HG02852 (cell line): Measurements from ENCODE around the gene CIITA.

Experiments used
- ATAC-seq: cut with Tn5 transposase; IDR thresholded peaks from one replicate; pipeline ENCODE4 v1.9.1; 2021; ENCODE audit warnings: mild to moderate bottlenecking, moderate library complexity; ENCODE audit not compliant: unreplicated experiment

CIITA gene

DNA sequence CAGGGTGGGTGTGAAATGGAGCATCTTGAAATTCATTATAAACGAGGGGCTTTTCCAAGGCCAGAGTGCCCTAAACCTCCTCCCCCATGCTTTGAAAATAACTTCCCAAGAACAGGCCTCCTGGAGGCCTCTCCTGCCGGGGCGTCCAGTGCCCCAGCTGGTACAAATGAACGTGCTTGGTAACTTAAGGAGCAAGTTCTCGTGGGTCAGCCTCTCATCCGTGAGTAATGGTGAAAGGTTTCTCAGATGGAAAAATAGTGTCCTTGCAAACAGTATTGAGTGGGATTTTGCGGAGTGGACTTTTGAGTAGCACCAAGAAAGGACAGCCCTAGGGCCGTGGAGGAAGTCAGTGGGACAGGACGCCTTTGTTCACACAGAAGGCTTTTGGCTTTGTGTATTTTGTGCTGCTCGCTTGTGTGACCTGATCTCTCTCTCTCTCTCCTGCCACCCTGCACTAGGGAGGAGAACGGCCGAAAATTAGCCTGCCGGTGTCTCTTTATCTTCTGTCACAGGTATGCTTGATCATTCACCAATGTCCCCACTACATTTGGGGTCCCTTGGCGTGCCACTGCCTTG is 102.0 kb downstream of the CIITA start:
- no peak for ATAC-seq

DNA sequence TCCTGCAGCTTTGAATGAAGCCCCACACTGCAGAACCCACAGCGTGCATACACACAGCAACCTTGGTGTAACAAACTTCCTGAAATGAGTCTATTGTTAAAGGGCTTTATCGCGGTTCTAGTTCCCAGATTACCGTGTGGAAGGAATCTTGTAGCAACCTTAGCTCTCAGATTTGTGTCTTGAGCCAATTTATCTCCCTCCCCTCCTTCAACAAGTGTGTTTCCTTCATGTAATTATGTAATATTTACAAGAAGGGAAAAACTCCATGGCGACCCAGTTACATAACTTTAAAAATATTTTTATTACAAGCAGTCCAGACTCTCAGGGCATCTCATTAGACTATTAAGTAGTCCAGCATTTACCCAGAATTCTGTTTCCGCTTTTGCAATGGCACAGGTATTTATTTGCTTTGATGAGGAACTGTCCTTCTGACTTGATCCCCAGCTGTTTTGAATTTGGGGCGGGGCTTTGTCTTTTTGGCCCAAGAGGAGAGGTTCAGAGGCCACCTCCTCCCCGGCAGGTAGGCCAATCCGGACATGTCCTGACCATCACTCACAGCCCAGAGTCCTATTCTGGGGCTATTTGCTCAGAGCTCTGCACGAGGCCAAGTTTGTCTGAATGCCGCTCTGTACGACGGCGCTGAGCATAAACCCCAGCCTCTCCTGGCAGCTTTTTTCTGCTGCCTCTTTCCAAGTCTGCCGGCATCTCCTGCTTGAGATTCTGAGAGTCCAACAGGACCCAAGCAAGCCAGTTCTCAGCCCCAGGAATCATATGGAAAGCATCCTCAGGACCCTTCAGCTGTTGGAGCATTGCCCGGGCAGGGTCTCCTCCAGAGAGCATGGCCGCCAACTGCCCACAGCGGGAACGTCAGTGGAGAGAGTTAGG is 103.0 kb downstream of the CIITA start:
- ATAC-seq: no peak

DNA sequence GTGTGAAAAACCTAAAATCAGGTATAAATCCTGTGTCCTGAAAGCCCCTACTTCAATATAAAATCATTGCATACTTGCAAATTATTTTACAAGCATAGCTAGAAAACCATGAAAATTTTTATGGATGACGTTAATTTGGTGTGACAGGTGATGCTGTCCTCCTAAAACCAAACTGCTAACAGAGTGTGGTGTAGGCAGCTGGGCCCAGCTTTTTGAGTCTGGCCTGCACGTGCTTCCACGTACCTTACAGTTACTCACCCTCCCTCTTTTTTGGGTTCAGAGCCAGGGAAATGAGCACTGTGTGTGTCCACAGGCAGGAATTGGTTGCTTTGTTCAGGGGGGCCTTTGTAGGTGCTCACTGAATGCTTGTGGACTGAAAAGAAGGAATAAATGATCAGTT is 103.8 kb downstream of the CIITA start:
- no peak for ATAC-seq

DNA sequence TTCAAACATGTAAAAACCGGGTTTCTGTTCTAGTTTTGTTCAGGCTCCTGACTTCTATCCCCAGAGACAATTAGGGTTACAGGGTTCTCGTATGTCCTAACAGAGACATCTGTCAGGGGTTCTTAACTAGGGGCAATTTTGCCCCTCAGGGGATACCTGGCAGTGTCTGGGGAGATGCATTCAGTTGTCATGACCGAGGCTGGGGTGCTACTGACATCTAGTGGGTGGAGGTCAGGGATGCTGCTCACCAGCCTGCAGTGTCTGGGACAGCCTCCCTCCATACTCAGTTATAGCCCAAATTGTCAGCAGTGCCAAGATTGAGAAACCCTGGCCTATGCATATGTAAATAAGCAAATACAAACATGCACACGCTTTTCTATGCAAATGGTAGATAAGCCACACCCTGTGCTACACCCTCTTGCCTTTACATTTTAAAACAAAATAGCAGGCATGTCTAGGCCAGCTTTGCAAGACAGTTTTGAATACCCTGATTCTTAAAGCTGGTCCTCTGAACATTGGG is 104.8 kb downstream of the CIITA start:
- peak; percentile 57 for ATAC-seq

DNA sequence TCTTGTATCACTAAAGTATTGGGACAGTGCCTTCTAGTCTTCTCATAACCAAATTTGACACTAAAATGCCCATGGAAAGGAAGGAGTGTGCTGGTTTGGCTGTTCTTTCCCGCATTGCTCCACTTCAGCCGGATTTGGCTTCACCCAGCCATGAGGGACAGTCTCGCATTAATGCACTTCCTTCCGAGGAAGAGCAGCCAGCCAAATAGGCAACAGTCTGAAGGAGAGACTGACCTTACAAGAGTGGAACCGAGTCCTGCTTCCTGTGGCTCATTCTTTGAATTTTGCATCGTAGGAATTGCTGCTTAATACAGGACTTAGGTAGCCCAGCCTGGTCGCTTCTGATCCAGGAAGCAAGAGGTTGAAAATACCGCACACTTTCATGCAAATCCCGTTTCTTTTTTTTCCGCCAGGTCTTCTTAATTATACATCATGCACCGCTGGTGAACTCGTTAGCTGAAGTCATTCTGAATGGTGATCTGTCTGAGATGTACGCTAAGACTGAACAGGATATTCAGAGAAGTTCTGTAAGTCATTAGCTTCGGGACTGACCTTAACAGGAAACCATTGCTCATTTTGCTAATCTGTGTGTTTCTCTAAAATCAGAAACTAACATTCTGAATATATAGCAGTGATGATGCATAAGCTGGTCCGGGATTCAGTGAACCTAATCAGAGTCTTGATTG is 105.6 kb downstream of the CIITA start:
- no peak for ATAC-seq

DNA sequence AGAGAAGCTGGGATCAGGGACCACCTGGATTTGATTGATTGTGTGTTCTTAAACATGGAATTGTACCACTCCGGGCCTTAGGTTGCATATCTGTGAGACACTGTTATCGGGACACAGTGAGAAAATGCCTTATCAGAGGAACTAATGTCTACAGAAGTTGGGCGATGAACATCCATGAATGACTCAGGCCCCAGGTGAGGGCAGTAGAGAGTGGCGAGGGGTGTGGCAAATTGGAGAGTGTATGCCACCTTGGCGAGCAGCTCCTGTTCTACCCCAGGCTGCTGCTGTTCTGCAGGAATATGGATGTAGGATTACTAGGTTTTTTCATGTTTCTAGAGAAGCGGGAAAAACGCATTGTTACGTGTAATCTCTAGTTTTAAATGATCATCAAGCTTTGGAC is 106.2 kb downstream of the CIITA start:
- ATAC-seq: no peak

DNA sequence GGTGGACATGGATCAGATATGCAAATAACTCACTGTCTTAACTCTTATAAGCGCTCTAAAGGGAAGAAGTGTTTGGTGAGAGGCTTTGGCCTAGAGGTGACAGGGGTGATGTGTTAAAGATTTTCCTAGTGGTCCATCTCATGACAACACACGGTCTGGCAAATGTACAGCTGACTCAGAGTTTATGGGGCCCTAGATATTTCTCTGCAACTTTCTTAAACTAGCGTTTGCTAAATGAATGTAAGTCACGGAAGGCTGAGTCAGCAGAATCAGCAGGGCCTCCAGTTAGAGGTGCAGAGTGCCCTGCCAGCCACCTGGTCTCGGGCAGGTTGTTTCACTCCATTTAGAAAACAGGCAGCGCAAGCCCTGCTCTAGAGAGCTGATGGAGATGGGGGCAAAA is 107.5 kb downstream of the CIITA start:
- no peak for ATAC-seq
